HepG2 (cell line): Measurements from ENCODE around the gene ZNF394. TPM values are rescaled to one million over a fixed set of nuclear protein-coding genes. Genes with fewer than 3 reads are reported as not detected.

Experiments
- BCL6 ChIP-seq: IDR thresholded peaks from 2 replicates; pipeline ENCODE4 v1.6.1; 2016; ENCODE audit warnings: missing genetic modification reagents, missing compliant biosample characterization
- DNMT3B ChIP-seq: conservative IDR thresholded peaks from 2 replicates; pipeline ENCODE4 v1.6.1; 2016; ENCODE audit warnings: missing biosample characterization, control low read depth
- ERF ChIP-seq: IDR thresholded peaks from 2 replicates; pipeline ENCODE4 v1.6.1; 2018; ENCODE audit warnings: missing biosample characterization, missing genetic modification reagents
- ISL2 ChIP-seq: sonication (generic); formaldehyde crosslinking; IDR thresholded peaks from 2 replicates; pipeline ENCODE4 v1.5.0; 2020; ENCODE audit warnings: missing genetic modification reagents
- MLLT10 ChIP-seq: sonication (generic); formaldehyde crosslinking; IDR thresholded peaks from 2 replicates; pipeline ENCODE4 v1.4.0; 2020; ENCODE audit warnings: missing genetic modification reagents
- MTA1 ChIP-seq: sonication (generic); formaldehyde crosslinking; IDR thresholded peaks from 2 replicates; pipeline ENCODE4 v1.4.0; 2020; ENCODE audit warnings: missing genetic modification reagents, mild to moderate bottlenecking, borderline replicate concordance
- MTF2 ChIP-seq: sonication (generic); formaldehyde crosslinking; IDR thresholded peaks from 2 replicates; pipeline ENCODE4 v1.5.0; 2020; ENCODE audit warnings: missing genetic modification reagents, borderline replicate concordance
- MXD4 ChIP-seq: IDR thresholded peaks from 2 replicates; pipeline ENCODE4 v1.6.1; 2016; ENCODE audit warnings: mild to moderate bottlenecking, missing biosample characterization, missing genetic modification reagents
- POLR2AphosphoS2 ChIP-seq: IDR thresholded peaks from 2 replicates; pipeline ENCODE4 v1.6.1; 2011; ENCODE audit warnings: low read depth, low read length, improper control_type of control experiment
- RBM39 ChIP-seq: fragments of 200-400 bp; formaldehyde crosslinking; IDR thresholded peaks from one replicate; pipeline ENCODE4 v1.6.1; 2018; ENCODE audit warnings: antibody characterized with exemption, mild to moderate bottlenecking, low read depth, low read length; ENCODE audit not compliant: poor library complexity, severe bottlenecking
- RNF2 ChIP-seq: fragments of 450-650 bp; conservative IDR thresholded peaks from 2 replicates; pipeline ENCODE4 v1.6.1; 2016; ENCODE audit warnings: low read depth
- RXRA ChIP-seq: sonication (generic); formaldehyde crosslinking; IDR thresholded peaks from 2 replicates; pipeline ENCODE4 v1.5.1; 2020; ENCODE audit warnings: missing genetic modification reagents
- SOX13 ChIP-seq, 3 experiments: fragments of 450-650 bp in 1 of 3; sonication (generic) in 1 of 3; formaldehyde crosslinking in 1 of 3; IDR thresholded peaks in 2 of 3; conservative IDR thresholded peaks in 1 of 3; 2 replicates each; pipeline versions ENCODE4 v1.5.0 to v1.6.1; 2016 to 2020; ENCODE audit warnings: antibody characterized with exemption in 1 of 3, mild to moderate bottlenecking in 1 of 3, missing compliant biosample characterization in 1 of 3, missing genetic modification reagents in 1 of 3, moderate library complexity in 1 of 3
- TRIM24 ChIP-seq: sonication (generic); formaldehyde crosslinking; IDR thresholded peaks from 2 replicates; pipeline ENCODE4 v1.8.0; 2022; ENCODE audit warnings: mild to moderate bottlenecking, missing genetic modification reagents
- ZC3H4 ChIP-seq: sonication (generic); formaldehyde crosslinking; IDR thresholded peaks from 2 replicates; pipeline ENCODE4 v1.4.0; 2020; ENCODE audit warnings: missing genetic modification reagents, borderline replicate concordance
- ZNF24 ChIP-seq: fragments of 450-650 bp; IDR thresholded peaks from 2 replicates; pipeline ENCODE4 v1.6.1; 2017; ENCODE audit warnings: antibody characterized with exemption, mild to moderate bottlenecking
- ZNF367 ChIP-seq: sonication (generic); formaldehyde crosslinking; IDR thresholded peaks from 2 replicates; pipeline ENCODE4 v1.4.0; 2020; ENCODE audit warnings: missing genetic modification reagents, borderline replicate concordance
- ZNF432 ChIP-seq: sonication (generic); formaldehyde crosslinking; IDR thresholded peaks from 2 replicates; pipeline ENCODE4 v1.5.0; 2020; ENCODE audit warnings: missing genetic modification reagents, mild to moderate bottlenecking, borderline replicate concordance
- ZNF83 ChIP-seq: sonication (generic); formaldehyde crosslinking; IDR thresholded peaks from 2 replicates; pipeline ENCODE4 v1.4.0; 2020; ENCODE audit warnings: missing genetic modification reagents, mild to moderate bottlenecking, borderline replicate concordance
- polyA plus RNA-seq, 8 experiments: library from polyadenylated mRNA; depleted of rRNA in 3 of 8; stranded (reverse) in 7 of 8; unstranded in 1 of 8; fragments of >200 nt; fragmentation: Illumina TruSeq in 4 of 8; extraction: Trizol in 4 of 8; gene quantifications; 2 replicates each; pipeline versions ENCODE4 v1.2.1 to v1.2.3, GENCODE V29; 2011 to 2016; ENCODE audit warnings: low read depth in 4 of 8, missing spikeins in 1 of 8, mixed read lengths in 1 of 8; ENCODE audit not compliant: insufficient read depth in 1 of 8
- total RNA-seq, 5 experiments: library from RNA; depleted of rRNA; stranded (reverse); fragments of >200 nt; fragmentation: Illumina TruSeq; extraction: Trizol; gene quantifications; 2 replicates each; pipeline ENCODE4 v1.2.3, GENCODE V29; 2016; ENCODE audit warnings: low read depth in 1 of 5
- TF ChIP-seq, protein P1 (sequence below): sonication (generic); formaldehyde crosslinking; IDR thresholded peaks from 2 replicates; pipeline ENCODE4 v1.4.0; 2020; ENCODE audit warnings: missing genetic modification reagents, borderline replicate concordance
- TF ChIP-seq, protein P2 (sequence below): sonication (generic); formaldehyde crosslinking; IDR thresholded peaks from 2 replicates; pipeline ENCODE4 v1.8.1; 2022; ENCODE audit warnings: mild to moderate bottlenecking, missing genetic modification reagents
- TF ChIP-seq, protein P3 (sequence below): sonication (generic); formaldehyde crosslinking; IDR thresholded peaks from 2 replicates; pipeline ENCODE4 v1.8.0; 2022; ENCODE audit warnings: missing genetic modification reagents, low read depth, mild to moderate bottlenecking, borderline replicate concordance
- TF ChIP-seq, protein P4 (sequence below): sonication (generic); formaldehyde crosslinking; IDR thresholded peaks from 2 replicates; pipeline ENCODE4 v1.5.0; 2020; ENCODE audit warnings: missing genetic modification reagents, mild to moderate bottlenecking, borderline replicate concordance
- TF ChIP-seq, protein P5 (sequence below): sonication (generic); formaldehyde crosslinking; IDR thresholded peaks from 2 replicates; pipeline ENCODE4 v1.8.1; 2023; ENCODE audit warnings: mild to moderate bottlenecking, missing genetic modification reagents

ZNF394 gene
- total and polyA plus RNA-seq, 2 of the 13 experiments (the other 11 are each of a cell fraction or from before 2014, with no cell fraction given): 7.8 to 19.6 TPM

DNA sequence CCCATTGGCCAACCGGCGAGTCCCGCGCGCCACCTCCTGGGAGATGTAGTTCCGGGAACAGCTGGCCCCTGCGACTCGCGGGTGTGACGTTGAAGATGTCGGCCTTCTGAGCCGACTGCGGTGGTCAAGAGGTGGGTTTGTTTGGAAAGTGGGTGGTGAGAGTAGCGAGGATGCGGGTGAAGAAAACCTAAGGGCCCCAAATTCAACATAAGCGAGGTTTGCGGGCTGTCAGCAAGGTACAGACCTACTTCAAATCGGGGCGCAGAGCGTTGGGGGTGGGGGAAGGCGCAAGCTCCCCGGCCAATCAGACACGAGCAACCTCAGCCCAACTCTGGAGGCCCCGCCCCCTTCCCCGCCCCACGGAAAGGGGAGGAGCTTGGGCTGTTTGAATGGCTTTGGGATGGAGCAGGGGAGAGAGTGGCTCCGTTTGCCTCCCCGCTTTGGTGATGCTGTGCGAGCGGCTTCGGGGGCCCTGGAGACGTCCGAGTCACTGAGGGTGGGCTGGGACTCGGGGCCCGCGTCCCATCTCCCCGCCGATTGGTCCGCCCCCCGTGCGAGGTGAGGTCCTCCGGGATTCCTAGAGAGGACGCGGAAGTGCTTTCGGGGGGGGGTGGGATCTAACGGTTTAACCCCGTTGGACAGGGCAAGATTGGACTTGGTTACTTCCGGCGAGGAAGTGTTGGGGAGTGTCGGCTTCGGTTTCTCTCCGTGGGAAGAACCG, 4.7 kb upstream of the ZNF394 start, which contains the start of gene ZKSCAN5 (continued):
- TF ChIP-seq, protein P1, sequence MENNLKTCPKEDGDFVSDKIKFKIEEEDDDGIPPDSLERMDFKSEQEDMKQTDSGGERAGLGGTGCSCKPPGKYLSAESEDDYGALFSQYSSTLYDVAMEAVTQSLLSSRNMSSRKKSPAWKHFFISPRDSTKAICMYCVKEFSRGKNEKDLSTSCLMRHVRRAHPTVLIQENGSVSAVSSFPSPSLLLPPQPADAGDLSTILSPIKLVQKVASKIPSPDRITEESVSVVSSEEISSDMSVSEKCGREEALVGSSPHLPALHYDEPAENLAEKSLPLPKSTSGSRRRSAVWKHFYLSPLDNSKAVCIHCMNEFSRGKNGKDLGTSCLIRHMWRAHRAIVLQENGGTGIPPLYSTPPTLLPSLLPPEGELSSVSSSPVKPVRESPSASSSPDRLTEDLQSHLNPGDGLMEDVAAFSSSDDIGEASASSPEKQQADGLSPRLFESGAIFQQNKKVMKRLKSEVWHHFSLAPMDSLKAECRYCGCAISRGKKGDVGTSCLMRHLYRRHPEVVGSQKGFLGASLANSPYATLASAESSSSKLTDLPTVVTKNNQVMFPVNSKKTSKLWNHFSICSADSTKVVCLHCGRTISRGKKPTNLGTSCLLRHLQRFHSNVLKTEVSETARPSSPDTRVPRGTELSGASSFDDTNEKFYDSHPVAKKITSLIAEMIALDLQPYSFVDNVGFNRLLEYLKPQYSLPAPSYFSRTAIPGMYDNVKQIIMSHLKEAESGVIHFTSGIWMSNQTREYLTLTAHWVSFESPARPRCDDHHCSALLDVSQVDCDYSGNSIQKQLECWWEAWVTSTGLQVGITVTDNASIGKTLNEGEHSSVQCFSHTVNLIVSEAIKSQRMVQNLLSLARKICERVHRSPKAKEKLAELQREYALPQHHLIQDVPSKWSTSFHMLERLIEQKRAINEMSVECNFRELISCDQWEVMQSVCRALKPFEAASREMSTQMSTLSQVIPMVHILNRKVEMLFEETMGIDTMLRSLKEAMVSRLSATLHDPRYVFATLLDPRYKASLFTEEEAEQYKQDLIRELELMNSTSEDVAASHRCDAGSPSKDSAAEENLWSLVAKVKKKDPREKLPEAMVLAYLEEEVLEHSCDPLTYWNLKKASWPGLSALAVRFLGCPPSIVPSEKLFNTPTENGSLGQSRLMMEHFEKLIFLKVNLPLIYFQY (CRISPR knock-in tag): no peak
- peak; percentile 10; the same call in 1 of the 2 replicates for TF ChIP-seq RXRA (CRISPR knock-in tag)
- peak; percentile 30; the same call in 1 of the 2 replicates for TF ChIP-seq DNMT3B (CRISPR knock-in tag)
- no peak for TF ChIP-seq MTA1 (CRISPR knock-in tag)
- TF ChIP-seq, protein P2, sequence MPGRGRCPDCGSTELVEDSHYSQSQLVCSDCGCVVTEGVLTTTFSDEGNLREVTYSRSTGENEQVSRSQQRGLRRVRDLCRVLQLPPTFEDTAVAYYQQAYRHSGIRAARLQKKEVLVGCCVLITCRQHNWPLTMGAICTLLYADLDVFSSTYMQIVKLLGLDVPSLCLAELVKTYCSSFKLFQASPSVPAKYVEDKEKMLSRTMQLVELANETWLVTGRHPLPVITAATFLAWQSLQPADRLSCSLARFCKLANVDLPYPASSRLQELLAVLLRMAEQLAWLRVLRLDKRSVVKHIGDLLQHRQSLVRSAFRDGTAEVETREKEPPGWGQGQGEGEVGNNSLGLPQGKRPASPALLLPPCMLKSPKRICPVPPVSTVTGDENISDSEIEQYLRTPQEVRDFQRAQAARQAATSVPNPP: no peak
- no peak for TF ChIP-seq SOX13 (IDR thresholded peaks at IDR 0.05)
- TF ChIP-seq SOX13 (CRISPR knock-in tag; conservative IDR thresholded peaks at IDR 0.05 in 1 of 2, IDR thresholded peaks at IDR 0.05 in 1 of 2): no peak
- TF ChIP-seq RBM39: peak; percentile 75
- no peak for TF ChIP-seq ZNF83
- TF ChIP-seq, protein P3, sequence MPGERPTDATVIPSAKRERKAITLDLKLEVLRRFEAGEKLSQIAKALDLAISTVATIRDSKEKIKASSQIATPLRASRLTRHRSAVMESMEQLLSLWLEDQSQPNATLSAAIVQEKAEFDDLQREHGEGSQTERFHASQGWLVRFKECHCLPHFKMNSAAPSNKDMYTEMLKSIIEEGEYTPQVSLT (CRISPR knock-in tag): no peak
- TF ChIP-seq ISL2 (CRISPR knock-in tag): no peak; the same call in 1 of the 2 replicates
- peak; percentile 57; the same call in 1 of the 2 replicates for TF ChIP-seq BCL6 (CRISPR knock-in tag)
- TF ChIP-seq ZC3H4: no peak
- no peak for TF ChIP-seq ZNF24
- TF ChIP-seq ZNF432 (CRISPR knock-in tag): no peak
- TF ChIP-seq, protein P4, sequence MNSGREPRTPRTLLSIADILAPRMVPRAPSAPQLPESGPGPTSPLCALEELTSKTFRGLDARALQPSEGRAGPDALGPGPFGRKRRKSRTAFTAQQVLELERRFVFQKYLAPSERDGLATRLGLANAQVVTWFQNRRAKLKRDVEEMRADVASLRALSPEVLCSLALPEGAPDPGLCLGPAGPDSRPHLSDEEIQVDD (CRISPR knock-in tag): 0 out of 2 replicates have a peak, but pooled peaks have one; percentile 60
- TF ChIP-seq MLLT10: no peak
- TF ChIP-seq, protein P5, sequence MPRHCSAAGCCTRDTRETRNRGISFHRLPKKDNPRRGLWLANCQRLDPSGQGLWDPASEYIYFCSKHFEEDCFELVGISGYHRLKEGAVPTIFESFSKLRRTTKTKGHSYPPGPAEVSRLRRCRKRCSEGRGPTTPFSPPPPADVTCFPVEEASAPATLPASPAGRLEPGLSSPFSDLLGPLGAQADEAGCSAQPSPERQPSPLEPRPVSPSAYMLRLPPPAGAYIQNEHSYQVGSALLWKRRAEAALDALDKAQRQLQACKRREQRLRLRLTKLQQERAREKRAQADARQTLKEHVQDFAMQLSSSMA (CRISPR knock-in tag): no peak
- TF ChIP-seq ZNF367 (CRISPR knock-in tag): no peak
- no peak for TF ChIP-seq POLR2AphosphoS2
- TF ChIP-seq MXD4: peak; percentile 48
- TF ChIP-seq TRIM24: no peak
- no peak for TF ChIP-seq ERF (CRISPR knock-in tag)
- no peak for TF ChIP-seq RNF2
- no peak for TF ChIP-seq MTF2 (CRISPR knock-in tag)
